Measurements from ENCODE around the gene RNF20.

The RNF20 gene

DNA sequence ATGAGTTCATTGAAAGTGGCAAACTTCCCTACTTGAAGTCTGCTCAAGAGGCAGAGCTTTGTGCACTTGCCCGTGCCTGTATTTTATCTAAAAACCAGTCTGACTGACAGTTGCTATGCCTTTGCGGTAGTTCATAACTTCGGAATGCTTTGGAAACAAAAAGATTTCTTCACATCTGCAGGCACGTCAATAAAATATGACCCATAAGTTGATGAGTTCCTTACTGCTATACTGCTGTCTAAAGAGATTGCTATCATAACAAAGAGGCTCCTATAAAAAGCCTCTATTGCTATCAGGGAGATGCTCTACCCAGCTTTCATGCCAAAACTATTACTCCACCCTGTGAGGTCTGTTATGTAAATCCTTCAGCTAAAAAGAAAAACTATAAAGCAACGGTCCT, 25.4 kb upstream of the RNF20 start:
- TF ChIP-seq CTCF (IDR thresholded peaks at IDR 0.05; ENCODE audit: low read depth, low read length) (no peak), EZH2phosphoT487 (IDR thresholded peaks at IDR 0.05; ENCODE audit: low read depth) (no peak)
- no peak overlapping the region for H3K4me2 ChIP-seq (ENCODE audit: low read length)
- H3K36me3 ChIP-seq (replicated peaks; ENCODE audit: low read depth, low read length): no peaks in the 10 kb centered on the region
- no peaks in the 10 kb centered on the region for H3K4me1 ChIP-seq (ENCODE audit: low read length)
- no peaks in the 10 kb centered on the region for H3K27me3 ChIP-seq (ENCODE audit: low read depth, low read length)
- H3K4me3 ChIP-seq (ENCODE audit: low read length): no peak overlapping the region
- no peak overlapping the region for H3K27ac ChIP-seq (ENCODE audit: low read length)
- H3K79me2 ChIP-seq (ENCODE audit: low read length): no peaks in the 10 kb centered on the region
- no peaks in the 10 kb centered on the region for H3K9me3 ChIP-seq (ENCODE audit: insufficient read depth, low read length)
- no peak overlapping the region for H2AFZ ChIP-seq (ENCODE audit: low read depth, low read length)
- H4K20me1 ChIP-seq (ENCODE audit: insufficient read depth, low read length): no peaks in the 10 kb centered on the region
- no peak overlapping the region for H3K9ac ChIP-seq (ENCODE audit: low read length)

DNA sequence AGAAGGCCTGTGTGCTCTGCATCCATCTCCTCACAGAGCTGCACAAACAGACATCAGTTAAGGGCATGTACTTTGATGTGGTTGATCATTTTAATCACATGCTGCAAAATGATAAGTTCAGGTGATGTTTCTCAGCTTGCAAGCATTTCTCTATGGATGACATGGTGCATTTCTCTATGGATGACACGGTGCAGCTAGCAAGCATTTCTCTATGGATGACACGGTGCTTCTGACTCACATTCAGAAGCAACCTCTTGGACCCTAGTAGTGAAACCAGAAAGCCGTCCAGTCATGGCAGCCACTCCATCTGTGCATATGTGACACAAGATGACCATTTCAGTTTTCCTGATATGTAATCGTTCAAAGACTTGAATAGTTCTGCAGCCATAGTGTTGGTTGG, 24.1 kb upstream of the RNF20 start:
- Histone ChIP-seq H4K20me1 (ENCODE audit: insufficient read depth, low read length) (no peaks in the 10 kb centered on the region), H3K79me2 (ENCODE audit: low read length) (no peaks in the 10 kb centered on the region), H3K4me2 (ENCODE audit: low read length) (no peak overlapping the region), H3K4me1 (ENCODE audit: low read length) (no peaks in the 10 kb centered on the region), H2AFZ (ENCODE audit: low read depth, low read length) (no peak overlapping the region), H3K27me3 (ENCODE audit: low read depth, low read length) (0 out of 2 replicates have a peak, but pooled peaks cover 2% of the 10 kb centered on the region), H3K36me3 (replicated peaks; ENCODE audit: low read depth, low read length) (no peaks in the 10 kb centered on the region), H3K27ac (ENCODE audit: low read length) (no peak overlapping the region), H3K4me3 (ENCODE audit: low read length) (no peak overlapping the region), H3K9ac (ENCODE audit: low read length) (no peak overlapping the region), H3K9me3 (ENCODE audit: insufficient read depth, low read length) (no peaks in the 10 kb centered on the region)
- TF ChIP-seq EZH2phosphoT487 (IDR thresholded peaks at IDR 0.05; ENCODE audit: low read depth) (no peak), CTCF (IDR thresholded peaks at IDR 0.05; ENCODE audit: low read depth, low read length) (no peak)

DNA sequence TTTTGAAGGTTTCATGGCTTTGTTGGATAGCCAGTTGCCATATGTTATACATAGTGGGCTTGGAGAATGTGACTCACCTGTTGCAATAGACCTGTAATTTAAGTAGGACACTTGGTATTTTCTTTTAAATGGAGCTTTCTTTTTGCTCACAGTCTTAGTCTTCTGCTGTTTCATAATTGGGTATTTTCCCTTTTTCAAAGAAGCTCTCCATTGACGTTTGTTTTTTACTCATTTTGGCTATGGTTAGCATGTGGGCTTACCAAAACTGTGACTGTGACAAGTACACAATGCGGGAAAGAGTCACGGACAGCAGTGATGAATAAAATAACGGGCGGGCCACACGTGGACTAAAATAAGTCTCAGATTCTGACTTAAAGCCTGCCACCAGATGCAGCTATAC, 23.2 kb upstream of the RNF20 start:
- no peak overlapping the region for H3K4me2 ChIP-seq (ENCODE audit: low read length)
- TF ChIP-seq EZH2phosphoT487 (IDR thresholded peaks at IDR 0.05; ENCODE audit: low read depth): no peak
- no peak for TF ChIP-seq CTCF (IDR thresholded peaks at IDR 0.05; ENCODE audit: low read depth, low read length)
- H3K27ac ChIP-seq (ENCODE audit: low read length): no peak overlapping the region
- no peaks in the 10 kb centered on the region for H3K4me1 ChIP-seq (ENCODE audit: low read length)
- H2AFZ ChIP-seq (ENCODE audit: low read depth, low read length): no peak overlapping the region
- H3K36me3 ChIP-seq (replicated peaks; ENCODE audit: low read depth, low read length): no peaks in the 10 kb centered on the region
- no peaks in the 10 kb centered on the region for H4K20me1 ChIP-seq (ENCODE audit: insufficient read depth, low read length)
- H3K27me3 ChIP-seq (ENCODE audit: low read depth, low read length): 0 out of 2 replicates have a peak, but pooled peaks cover 8% of the 10 kb centered on the region
- H3K9me3 ChIP-seq (ENCODE audit: insufficient read depth, low read length): no peaks in the 10 kb centered on the region
- H3K4me3 ChIP-seq (ENCODE audit: low read length): no peak overlapping the region
- H3K79me2 ChIP-seq (ENCODE audit: low read length): no peaks in the 10 kb centered on the region
- no peak overlapping the region for H3K9ac ChIP-seq (ENCODE audit: low read length)

- no peak overlapping the region for H3K9ac ChIP-seq (ENCODE audit: low read length)
- H3K4me3 ChIP-seq (ENCODE audit: low read length): no peak overlapping the region
- no peaks in the 10 kb centered on the region for H3K79me2 ChIP-seq (ENCODE audit: low read length)
- H3K36me3 ChIP-seq (replicated peaks; ENCODE audit: low read depth, low read length): no peaks in the 10 kb centered on the region
- H3K9me3 ChIP-seq (ENCODE audit: insufficient read depth, low read length): no peaks in the 10 kb centered on the region
- no peaks in the 10 kb centered on the region for H3K4me1 ChIP-seq (ENCODE audit: low read length)
- no peak for TF ChIP-seq EZH2phosphoT487 (IDR thresholded peaks at IDR 0.05; ENCODE audit: low read depth)
- TF ChIP-seq CTCF (IDR thresholded peaks at IDR 0.05; ENCODE audit: low read depth, low read length): no peak
- no peak overlapping the region for H3K27ac ChIP-seq (ENCODE audit: low read length)
- no peak overlapping the region for H3K4me2 ChIP-seq (ENCODE audit: low read length)
- no peak overlapping the region for H2AFZ ChIP-seq (ENCODE audit: low read depth, low read length)
- H4K20me1 ChIP-seq (ENCODE audit: insufficient read depth, low read length): no peaks in the 10 kb centered on the region
- 0 out of 2 replicates have a peak, but pooled peaks cover 8% of the 10 kb centered on the region for H3K27me3 ChIP-seq (ENCODE audit: low read depth, low read length)
Observed at GRCh38 chr9:101511009-101511408, 22.6 kb upstream of the RNF20 start.
